Left forelimb (tissue), 1 donor: ENCODE results near the gene RNF2.

Experiments used
- DNase-seq: peaks from one replicate; pipeline ENCODE4 v3.0.0-alpha.2; 2018; ENCODE audit warnings: low spot score

Gene RNF2

DNA sequence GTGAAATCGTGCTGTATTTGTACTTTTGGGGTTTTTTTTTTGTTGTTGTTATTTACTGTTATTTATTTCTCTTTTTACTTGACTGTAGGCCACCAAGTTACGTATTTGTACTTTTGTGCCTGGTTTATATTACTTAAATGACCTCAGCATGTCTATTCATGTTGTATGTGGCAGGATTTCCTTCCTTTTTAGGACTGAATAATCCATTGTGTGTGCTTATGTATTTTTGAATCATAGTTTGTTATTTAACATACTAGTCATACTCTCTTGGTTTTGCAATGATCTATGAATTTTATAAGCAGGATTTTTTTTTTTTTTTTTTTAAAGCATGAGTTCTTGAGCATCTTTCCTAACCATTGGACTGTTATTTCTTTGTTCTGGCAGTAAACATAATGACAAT, 51.2 kb downstream of the RNF2 start:
- no peak for DNase-seq

DNA sequence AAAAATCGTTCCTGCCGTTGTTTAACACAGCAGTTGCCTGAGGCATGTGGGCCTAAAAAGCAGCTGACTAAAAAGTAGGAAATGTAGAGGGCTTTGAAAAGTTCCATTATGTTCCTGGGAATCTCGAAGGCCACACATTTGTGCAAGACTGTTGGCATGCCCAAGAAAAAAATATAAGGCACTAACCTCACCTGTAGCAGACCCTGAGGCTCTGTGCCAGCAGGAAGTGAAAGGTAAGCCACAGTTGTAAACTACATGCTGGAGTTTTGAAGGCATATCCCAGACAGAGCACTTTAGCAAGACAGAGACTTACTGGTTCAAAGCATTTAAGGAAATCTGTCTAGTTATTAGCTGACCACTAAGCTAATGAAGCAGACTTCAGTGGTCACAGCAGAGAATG, 58.7 kb downstream of the RNF2 start:
- no peak for DNase-seq

DNA sequence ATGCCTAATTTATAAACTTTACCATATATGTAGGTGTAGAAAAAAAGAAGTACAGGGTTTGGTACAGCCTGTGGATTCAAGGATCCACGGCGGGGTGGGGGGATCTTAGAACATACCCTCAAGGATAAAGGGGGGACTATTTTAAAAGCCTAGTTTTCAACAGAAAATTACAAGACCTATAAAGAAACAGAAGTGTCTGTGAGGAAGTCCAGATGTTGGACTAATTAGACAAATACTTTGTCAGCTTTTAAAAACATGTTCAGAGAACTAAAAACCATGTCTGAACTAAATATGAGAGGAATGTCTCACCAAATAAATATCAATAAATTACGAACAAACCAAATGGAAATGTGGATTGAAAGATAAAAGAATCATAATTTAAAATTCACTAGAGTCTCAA, 59.8 kb downstream of the RNF2 start:
- no peak for DNase-seq

DNA sequence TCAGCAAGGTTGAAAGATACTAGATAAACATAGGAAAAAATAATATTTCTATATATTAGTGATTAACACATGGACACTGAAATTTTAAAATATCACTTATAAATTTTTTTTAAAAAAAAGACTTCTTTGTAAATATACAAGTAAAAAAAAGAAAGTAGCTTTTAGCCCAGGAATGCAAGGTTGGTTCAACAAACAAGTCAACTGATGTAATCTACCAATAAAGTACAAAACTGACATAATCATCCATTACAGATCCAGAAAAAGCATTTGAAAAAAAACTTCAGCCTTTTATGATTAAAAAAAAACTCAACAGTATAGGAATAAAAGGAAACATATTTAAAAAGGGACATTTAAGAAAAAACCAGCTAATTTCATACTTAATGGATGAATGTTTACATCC, 63.0 kb downstream of the RNF2 start:
- DNase-seq = no peak

DNA sequence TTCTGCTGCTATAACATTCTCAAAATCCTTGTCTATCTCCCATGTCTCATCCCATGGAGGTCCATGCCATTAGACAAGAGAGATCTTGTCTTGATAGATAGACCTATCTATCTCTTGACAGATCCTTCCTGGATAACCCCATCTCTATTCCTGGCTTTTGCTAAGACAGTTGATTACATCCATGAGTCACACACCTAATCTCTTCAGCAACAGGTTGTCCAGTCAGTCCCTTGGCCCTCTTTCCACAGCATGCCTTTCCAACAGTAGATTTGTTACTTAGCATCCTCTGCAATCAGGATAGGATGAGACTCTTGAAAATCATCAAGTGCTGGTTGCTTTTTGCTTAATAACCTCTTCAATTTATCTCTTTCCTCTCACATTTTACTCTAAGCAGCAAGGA, 64.8 kb downstream of the RNF2 start:
- DNase-seq = no peak

DNA sequence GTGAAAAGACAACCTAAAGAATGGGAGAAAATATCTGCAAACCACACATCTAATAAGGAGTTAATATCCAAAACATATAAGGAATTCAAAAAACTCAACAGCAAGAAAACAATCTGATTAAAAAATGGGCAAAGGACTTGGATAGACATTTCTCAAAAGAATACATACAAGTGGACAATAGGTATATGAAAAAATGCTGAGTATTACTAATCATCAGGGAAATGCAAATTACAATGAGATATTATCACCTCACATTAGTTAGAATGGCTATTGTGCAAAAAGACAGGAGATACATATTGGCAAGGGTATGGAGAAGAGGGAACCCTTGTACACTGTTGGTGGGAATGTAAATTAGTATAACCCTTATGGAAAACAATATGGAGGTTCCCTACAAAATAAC, 66.5 kb downstream of the RNF2 start:
- DNase-seq = no peak

DNA sequence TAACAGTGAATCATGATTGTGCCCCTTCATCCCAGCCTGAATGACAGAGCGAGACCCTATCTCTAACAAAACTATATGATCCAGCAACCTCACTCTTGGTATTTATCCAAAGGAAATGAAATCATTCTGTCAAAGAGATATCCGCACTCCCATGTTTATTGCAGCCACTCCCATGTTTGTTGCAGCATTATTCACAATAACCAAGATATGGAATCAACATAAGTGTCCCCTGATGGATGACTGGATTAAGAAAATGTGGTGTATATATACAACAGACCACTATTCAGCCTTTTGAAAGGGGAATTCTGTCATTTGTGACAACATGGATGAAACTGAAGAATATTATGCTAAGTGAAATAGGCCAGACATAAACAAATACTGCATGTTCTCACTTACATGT, 67.0 kb downstream of the RNF2 start:
- DNase-seq = no peak

DNA sequence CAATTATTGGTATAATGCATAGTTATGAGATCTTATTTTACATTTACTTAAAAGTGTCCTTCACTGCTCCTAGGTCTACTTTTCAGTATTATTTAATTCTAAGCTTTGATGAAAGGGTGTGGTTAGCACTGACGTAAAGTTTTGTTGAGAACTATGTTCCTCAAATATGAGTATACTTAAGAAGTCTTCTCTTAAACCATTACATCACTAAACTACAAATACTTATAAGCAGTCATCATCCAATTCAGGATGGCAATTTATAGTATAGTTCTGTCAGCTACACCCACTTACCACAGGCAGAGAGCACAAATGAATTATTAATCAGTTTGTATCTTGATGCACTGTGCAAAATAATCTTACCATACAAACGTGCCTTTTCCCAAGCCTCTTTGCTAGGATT, 84.3 kb downstream of the RNF2 start:
- no peak for DNase-seq

DNA sequence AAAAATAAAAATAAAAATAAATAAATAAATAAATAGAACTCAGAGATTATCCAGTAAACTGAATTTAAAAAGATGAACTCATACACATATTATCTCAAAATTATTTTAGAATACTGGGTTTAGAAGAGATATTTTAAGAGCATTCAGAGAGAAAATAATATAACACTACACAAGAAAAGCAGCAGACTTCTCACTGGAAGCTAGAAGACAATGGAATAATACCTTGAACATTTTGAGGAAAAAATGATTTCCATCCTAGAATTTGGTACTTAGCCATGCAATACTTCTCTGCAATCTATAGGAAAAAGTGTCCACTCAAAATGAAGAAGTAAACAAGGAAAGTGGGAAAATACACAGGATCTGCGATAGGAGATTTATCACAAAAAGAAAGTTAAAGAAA, 87.2 kb downstream of the RNF2 start:
- no peak for DNase-seq

DNA sequence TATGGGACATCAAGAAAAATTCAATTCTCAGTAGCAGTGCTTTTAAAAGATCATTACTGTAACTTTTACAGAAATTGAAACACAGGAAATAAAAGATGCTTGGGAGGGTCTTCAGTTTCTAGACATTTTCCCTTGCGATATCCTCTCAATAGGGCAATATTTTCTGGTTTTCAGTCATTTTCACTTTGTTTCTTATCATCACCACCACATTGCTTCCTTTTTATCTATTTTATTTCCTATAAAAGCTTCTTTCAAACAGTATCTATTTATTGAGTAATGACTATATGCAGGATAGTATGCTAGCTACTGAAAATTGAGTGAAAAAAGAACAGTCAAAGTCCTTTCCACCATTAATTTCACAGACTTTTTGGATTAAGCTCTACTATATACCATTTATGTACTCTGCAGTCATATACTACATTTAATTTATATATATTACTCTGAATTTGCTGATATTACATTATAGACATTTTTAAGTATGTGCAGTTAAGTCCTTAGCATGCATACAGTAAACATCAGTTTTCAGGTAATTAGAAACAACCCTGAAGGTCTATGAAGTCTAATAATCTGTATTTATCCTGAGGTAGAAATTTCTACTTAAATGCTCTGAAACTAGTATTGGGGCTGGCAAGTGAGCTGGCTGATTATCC, 92.7 kb downstream of the RNF2 start:
- DNase-seq = no peak

DNA sequence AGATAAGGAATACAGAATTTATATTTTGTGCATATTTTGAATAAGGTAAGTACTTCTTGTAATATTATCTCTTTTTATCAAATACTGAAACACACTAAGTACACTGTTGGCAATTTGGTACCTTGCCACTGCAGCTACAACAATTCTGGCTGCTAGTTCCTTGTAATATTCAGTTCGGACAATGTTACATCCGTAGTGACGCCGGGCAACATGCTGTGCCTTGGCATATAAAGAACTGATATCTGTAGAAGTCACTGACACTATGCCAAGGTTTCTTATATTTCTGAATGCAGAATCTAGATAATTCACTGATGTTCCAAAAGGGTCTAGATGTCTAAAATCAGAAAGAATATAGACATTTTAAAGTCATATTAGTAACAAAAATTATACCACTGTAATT, 93.9 kb downstream of the RNF2 start:
- no peak for DNase-seq

DNA sequence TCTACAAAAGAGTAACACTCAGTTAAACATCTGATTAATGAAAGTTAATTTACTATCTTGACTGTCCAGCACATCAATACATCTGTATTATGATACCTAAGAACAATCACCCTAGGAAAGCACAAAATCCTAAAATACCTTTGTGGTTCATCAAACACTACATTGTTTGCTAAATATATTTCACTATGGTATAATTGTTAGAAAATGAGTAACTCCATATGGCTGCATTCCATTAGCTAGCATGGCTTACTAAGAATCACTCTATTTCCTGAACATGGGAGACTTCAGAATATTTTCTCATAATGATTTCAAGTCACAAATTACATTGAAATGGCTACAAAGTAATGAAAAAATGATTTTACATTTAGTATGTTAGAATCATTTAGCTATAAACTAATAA, 98.9 kb downstream of the RNF2 start:
- no peak for DNase-seq

DNA sequence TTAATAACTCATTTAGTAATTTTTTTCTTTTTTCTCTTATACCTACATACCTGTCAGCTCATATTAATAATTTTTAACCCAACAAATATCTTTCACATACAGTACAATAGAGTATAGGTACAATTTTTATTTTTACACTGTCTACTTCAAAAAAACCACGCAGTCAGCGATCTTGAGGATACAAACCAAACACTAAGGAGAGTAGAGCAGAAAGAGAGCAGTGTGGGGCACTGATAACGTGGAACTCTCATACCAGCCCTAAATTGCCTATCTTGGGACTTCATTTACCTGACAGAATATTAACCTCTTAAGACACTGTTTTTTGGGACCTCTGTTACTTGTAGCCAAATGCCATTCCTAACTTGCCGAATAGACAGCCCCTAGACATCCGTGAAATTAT, 105.9 kb downstream of the RNF2 start:
- DNase-seq = no peak
